Stromal cell of bone marrow (primary cell): ENCODE results near the gene CYSRT1.
A peak's percentile ranks its signal among the peaks of the same experiment; 100 is the strongest.

ENCODE experiments used
- DNase-seq: peaks from one replicate; pipeline ENCODE4 v3.0.0-alpha.2; 2012; ENCODE audit warnings: low read depth

The CYSRT1 gene

DNA sequence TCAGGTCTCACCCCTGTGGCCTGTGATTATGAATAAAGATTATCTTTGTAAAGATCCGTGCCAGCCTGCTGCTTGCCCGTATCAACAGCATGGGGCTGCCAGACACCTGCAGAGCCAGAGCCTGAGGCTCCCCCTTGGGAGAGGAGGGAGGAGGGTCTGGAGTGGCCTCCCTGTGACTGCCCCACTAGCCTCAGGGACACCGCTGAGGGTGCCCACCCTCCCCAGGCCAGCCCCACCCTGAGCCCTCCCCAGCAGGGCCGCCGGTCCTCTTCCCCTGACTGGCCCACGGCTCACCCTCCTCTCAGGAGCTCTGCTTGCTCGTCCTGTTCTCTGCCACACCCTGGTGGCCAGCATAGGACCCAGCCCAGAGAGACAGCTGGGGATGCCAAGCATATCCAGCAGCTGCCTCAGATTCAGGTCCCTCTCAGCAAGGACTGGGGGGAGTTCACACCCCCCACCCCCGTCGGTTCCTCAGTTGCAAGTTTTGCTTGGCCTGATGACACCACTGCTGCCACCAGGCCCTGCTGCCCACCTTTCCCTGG, 34.6 kb upstream of the CYSRT1 start:
- no peak for DNase-seq

DNA sequence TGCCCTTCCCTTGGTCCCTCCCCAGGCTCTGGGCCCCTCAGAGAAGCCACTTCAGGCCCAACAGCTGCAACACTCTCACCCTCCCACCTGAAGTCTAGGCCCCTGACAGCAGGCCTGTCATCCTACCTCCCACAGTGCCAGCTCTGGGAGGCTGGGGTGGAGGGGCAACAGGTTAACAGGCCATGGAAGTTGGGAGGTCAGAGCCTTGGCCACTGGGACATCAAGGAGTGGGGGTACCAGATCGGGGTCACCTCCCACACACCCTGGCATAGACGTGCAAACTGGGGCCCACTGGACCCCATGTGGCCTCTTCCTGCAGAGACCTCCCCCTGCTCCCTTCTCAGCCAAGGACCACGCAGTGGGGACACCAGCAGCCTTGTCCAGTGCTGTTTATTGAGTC, 33.7 kb upstream of the CYSRT1 start:
- DNase-seq: no peak

DNA sequence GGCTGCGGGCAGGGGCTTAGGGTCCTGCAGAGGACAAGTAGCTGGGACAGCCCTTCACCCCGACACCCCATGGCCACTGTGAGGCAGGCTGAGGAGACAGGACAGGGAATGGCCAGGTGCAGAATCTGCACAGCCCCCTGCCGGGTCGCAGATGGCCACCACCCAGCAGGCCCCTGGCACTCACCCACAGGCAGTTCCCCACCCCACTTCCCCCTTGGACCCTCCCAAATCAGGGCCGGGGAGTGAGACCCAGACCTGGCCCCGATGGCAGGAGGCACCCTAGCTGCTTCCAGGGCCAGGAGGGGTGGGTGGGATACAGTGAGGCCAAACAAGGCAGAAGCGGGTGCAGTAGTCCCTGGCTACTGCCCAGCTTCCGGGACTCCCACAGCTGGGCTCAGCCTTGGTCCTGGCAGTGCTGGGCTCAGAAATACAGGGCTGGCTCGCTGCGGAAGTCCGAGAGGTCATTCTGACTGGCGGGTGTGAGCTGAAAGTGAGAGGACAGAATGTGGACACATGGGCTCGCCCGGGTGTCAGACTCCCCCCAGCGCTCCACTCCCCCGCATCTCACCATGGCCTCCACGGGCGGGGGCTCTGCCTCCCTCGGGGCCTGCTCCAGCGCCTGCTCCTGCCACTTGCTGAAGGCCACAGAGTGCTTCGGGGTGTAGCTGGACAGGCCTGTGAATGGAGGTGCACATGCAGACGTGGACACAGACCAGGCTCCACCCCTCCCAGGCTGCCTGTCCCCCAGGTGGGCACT, 33.1 kb upstream of the CYSRT1 start:
- no peak for DNase-seq

DNA sequence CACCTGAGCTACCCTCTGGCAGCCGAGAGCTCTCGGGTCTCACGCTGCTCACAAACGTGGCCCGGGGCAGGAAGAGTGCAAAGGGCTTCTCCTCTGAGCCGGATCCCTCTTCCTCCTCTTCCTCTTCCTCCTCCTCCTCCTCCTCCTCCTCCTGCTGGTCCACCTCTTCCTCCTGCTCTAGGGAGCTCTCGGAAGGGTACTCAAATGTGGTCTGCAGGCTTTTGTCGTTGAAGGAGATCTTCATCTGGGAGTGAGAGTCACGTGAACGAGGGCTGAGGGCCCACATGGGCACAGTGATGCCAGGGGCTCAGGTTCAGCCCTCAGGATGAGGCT, 32.6 kb upstream of the CYSRT1 start:
- no peak for DNase-seq

DNA sequence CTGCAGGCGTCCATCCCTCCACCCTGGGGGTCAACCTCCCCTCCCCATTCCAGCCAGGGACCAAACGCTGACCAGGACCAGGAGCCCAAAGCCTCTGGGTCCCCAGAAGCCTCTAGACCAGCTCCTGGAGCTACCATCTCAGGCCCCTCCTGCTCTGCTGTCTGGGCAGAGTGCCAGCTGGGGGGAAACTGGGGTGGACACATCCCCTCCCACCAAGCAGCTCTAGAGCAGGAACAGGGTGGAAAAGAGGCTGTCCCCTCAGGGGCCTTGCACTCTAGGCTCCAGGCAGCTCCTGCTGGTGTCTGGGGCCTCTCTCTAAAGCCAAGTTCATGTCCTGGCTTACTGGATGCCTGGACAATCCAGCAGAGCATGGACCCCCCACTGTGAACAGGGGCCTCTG, 32.1 kb upstream of the CYSRT1 start:
- no peak for DNase-seq

DNA sequence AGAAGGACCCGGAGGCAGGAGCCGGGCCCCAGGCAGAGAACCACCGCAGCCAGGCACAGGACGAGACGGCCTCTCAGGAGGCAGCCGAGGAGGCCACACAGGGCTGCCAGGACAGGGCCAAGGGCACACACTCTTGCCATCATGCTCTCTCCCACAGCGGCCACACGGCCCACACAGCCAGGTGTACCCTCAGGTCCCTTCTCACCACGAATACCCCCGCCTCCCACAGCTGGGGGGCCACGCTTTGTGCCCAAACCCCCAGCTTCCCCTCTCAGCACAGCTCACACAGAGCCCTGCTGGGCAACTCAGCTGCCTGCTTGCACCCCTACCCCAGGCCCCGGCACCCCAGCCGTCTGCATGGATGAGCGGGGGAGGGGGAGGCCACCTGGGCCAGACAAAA, 31.2 kb upstream of the CYSRT1 start:
- DNase-seq: no peak

DNA sequence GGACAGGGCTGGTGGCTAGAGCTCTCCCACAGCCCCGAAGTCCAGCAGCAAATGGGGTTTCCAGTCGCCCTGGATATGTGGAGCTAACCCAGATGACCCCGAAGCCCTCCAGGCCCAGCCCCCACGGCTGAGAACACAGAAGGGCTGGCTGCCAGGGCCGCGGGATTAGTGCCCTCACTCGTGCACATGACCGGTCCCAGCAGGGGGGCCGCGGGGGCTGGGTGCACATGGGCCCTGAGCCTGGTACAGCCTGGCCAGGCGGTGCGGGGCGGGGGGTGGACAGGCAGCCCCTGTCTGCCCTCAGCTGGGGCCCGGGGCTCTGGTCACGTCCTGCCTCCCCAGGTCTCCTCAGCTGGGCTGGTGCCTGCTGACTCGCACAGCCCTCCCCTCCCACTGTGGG, 30.6 kb upstream of the CYSRT1 start:
- DNase-seq: no peak

DNA sequence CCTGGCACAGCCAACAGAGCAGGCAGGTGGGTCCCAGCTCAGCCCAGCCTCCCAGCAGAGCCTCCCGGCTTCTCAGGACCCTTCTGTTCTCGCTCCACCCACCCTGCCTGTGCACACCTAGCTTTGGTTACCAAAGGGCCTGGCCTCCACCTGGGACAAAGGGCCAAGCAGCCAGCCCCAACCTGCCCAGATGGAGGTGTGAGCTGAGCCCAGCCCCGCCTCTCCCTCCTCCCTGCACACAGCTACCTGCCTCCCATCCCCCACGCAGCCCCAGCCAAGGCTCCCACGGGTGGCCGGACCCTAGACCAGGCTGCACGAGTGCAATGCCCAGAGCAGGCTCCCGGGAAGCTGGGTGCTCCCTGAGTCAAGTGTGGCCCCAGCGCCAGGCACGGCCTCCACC, 30.1 kb upstream of the CYSRT1 start:
- no peak for DNase-seq

DNA sequence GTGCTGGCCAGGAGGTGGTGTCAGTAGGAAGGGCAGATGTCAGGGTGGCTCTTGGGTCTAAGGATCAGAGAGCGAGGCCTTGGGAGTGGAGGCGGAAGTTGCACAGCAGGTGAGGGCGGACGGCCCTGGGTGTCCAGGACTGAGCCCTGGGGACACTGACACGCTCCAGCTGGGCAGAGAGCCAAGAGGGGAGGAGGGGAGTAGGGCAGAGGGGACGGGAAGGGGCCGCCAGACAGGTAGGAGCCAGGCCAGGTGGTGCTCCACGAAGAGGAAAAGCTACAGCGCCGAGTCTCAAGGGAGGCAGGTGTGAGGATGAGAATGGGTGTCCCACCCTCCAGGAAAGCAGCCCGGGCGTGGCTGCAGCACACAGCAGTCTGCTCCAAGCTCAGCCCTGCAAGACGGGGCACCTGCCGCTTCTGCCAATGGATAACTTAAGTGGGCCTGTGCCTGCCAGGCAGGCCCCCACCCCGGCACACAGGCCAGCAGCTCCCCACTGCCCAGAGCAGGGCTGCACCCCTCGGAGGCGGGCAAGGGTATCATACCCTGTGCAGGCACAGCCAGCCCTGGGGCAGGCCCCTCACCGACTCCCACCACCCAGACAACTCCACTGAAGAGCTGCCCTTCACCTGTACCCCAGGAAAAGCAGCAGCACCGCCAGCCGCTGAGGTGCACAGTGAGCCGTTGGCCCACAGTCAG, 29.3 kb upstream of the CYSRT1 start:
- DNase-seq: no peak

DNA sequence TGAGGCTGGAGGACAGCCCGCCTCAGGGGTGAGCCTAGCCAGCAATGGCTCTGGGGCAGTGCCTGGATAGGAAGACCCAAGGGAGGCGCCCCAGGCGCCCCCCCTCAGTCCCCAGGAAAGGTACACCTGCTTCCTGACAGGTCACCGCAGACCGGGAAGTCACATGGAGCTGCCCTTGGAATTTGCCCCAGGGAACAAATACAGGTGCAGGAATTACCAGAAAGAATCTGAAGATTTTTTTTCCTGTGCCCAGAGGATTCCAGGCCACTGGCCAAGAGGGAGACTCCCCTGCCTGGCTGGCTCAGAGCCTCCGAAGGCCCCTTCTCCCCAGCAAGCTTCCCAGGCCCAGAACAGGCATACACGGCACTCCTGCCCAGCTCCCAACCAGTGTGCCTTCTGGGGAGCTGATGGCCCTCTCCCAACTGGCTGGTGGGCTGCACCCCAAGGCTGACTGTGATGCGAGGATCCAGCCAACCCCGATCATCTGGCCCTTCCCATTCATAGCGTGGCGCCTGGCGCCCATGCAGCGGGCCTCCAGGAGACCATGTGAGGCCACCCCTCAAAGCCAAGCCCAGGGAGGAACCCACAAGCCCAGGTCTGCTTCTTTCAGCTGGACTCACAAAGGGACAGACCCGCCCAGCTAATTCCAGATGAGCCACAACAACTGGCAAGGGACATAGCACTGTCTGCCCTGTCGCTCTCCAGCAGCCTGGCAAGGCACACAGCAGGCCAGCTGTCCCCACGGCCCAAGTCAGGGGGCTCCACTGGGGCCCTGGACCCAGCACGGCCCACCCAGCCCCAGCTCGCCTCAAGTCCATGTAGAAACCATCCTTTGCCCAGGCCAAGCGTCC, 26.7 kb upstream of the CYSRT1 start:
- DNase-seq: no peak

DNA sequence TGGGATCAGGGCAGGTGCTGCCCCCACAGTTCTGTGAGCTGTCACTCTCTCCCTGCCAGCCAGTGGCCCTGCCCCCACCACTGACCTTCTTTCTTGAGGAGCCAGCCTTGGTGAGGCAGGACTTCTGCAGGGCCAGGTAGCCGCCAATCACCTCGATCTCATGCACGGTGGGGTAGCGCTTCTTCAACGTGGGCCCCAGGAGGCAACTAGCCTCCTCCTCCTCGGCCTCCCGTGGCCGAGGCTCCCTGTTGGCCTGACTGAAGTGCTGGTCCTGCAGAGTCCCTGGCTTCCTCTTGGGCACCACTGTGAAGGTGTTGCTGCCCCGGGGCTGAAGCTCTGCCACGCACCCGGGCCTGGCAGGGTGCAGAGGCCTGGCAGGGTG, 26.1 kb upstream of the CYSRT1 start:
- no peak for DNase-seq

DNA sequence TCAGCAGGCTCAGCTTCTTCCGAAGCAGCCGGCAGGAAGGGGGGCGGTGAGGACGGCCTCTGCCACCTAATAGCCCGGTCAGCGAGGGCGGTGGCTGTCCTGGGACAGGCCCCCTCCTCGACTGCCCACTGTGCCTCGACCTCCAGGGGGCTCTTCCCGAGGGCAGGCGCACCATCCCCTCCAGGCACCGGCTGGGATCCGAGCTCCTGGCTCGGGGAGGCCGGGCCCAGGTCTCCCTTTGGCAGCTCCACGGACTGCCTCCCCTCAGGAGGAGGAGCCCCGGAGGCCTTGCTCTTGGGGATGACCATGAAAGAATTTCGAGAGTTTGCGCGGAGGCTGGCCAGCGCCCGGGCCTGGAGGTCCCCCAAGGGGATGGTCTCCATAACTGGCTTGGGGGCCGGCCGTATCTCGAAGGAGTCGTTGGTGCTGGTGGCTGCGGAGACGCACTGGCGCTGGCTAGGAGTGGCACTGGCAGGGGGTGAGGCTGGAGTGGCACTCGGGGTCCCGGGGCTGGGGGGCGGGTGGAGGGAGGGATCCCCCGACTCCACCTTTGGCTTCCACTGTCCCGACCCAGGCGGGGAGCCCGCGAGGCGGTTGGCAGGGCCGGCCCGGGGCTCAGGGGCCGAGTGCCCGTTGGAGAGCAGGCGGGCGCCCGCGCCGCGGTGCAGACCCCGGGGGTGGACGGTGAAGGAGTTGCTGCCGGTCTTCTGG, 25.4 kb upstream of the CYSRT1 start:
- no peak for DNase-seq

DNA sequence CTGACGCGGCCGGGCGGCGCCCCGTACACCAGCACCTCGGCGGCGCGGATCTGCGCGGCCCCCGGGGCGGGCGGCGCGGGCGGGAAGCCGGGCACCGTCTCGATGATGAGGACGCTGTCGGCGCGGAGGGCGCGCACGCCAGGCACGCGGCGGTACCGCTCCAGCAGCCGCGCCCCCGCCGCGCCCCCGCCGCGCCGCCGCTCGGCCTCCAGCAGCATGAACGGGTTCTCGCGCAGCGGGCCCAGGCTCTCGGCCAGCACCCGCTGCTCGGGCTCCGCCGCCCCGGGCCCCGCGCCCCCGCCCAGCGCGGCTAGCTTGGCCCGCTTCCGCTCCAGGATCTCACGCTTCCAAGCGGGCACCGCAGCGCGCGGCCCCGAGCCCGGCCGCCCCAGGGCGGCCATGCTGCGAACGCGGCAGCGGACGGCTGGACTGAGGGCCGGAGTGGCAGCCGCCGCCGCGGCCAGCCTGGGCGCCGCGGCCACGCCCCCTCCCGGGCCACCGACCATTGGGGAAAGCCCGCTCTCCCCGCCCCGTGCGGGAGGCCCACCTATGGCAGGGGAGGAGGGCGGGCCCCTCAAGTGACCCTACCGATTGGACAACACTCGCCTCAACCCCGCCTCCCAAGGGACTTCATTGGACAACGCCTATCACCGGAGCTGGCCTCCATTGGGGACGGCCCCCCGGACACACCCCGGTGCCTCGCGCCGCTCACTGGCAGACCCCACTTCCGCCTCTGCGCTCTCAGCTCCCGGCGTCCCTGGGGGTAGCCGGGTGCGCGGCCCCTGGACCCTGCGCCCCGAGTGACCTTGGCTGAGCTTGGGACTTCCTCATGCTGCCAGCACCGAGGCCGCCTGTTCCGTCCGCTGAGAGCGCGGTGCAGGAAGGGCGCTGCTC, 24.4 kb upstream of the CYSRT1 start, which contains the start of gene TPRN:
TPRN (minus strand) TSS at position 431 of the 894 bp plus-strand sequence; CDS start at position 401, 30 bp downstream.
- DNase-seq: peak; percentile 99

DNA sequence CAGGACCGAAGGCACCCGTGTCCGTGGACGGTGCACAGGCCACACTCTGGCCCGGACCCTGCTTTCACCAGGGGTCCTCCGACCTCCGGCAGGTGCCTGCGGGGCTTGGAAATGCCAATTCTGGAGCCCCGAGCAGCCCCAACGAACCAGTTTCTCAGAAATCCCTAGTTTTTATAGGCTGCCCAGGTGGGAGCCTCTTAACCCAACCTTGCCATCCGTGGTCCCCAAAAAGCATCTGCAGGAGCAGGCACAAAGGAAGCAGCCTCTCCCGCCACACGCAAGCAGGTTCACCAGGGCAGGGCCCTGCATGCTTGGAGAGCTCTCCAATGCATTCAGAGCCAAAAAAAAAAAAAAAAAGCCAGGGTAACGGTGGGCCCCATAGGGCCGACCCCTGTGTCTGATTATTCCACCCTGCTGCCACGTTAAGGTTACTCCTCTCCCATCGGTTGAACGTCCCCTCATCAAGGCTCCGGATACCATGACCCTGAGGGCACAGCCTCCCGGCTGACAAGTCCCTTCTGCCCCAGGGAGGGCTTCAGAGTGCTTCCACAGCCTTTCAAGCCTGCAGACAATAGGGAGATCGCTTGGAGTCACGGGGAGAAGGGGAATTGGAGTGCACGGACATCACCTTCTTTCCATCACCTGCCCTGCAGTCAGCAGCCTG, 23.6 kb upstream of the CYSRT1 start:
- DNase-seq: no peak

DNA sequence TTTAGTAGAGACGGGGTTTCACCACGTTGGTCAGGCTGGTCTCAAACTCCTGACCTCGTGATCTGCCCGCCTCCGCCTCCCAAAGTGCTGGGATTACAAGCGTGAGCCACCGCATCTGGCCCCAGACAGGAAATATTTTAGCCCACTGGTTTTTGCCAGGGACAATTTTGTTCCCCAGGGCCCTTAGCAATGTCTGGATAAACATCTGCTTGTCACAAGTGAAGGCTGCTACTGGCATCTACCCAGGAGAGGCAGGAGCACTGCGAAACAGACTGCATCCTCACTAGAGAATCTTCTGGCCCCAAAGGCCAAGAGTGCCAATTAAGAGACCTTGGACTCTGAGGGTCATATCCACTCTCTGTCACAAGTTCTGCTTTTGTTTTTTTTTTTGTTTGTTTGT, 22.0 kb upstream of the CYSRT1 start:
- no peak for DNase-seq

DNA sequence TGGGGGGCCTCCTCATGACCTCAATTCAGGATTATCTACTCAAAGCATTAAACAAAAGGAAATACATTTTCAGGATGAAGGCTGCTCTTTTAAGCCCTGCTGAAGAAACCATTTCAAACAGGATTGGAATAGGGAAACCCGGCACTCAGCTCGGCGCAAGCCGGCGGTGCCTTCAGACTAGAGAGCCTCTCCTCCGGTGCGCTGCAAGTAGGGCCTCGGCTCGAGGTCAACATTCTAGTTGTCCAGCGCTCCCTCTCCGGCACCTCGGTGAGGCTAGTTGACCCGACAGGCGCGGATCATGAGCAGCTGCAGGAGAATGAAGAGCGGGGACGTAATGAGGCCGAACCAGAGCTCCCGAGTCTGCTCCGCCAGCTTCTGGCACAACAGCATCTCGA, 20.2 kb upstream of the CYSRT1 start:
- no peak for DNase-seq

DNA sequence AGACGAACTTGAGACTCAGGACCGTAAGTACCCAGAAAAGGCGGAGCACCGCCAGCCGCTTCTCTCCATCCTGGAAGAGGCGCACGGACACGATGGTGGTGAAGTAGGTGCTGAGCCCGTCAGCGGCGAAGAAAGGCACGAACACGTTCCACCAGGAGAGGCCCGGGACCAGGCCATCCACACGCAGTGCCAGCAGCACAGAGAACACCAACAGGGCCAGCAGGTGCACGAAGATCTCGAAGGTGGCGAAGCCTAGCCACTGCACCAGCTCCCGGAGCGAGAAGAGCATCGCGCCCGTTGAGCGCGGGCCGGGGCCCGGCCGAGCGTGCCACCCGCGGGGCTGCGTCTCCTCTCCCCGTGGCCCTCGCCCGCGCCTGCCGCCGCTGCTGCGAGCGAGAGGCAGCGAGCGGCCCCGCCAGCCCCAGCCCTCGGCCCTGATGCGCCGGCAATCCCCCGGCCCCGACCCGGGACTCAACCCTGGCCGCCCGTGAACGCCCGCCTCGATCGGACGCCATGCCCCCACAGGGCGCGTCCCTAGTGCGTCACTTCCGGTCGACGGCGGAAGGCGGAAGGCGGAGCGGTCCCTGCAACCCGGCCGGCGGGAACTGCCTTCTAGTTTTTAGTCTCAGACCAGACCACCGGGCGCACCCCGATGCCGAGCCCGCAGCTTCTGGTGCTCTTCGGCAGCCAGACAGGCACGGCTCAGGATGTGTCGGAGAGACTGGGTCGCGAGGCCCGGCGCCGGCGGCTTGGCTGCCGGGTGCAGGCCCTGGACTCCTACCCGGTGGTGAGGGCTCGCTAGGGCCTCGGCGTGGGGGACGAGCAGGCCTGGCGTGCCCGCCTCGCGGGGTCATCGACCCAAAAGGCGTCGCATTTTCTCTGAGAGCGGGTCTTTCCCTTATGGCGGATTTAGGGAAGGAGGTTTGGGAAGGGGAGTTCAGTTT, 19.6 kb upstream of the CYSRT1 start, which contains the start of the genes NDOR1 and TMEM203:
NDOR1 (plus strand) TSS at position 575 of the 944 bp plus-strand sequence; CDS start at position 653, 78 bp downstream.
TMEM203 (minus strand) TSS at position 523 of the 944 bp plus-strand sequence; CDS start at position 289, 234 bp downstream.
- peak; percentile 73 for DNase-seq

DNA sequence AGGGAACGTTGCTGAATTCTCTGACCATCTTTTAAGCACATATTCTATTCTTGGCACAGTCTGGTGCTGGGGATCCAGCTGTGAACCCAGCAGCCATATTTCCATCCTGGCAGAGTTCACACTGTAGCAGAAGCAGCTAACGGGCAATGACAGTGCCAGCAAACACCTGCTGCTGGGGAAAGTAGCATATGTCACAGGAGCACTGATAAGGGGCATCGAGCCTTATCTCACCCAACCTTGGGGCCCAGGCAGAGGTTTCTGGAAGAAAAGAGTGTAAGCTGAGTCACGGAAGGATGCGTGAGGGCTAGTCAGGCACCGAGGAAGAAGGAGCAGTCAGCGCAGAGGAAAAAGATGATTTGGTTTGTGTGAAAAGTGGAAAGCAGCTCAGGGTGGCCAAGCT, 18.4 kb upstream of the CYSRT1 start:
- no peak for DNase-seq

DNA sequence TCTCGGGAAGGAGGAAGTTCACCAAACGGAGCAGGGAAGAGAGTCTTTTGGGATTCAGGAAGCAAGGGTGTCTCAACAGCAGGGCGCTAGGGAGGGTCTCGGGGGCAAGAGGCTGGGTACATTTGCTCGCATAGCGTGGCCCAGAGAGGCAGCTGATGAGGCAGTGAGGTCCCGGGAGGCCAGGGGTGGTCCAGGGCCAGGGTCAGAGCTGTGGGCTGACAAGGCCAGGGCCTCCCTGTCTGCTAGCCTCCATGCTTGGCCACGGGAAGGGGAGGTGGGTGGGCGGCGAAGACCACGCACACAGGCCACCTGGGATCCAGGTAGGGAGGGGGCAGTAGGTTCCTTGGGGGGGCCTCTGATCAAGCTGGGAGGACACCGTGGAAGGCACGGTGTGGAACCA, 13.4 kb upstream of the CYSRT1 start:
- no peak for DNase-seq
